B cell (primary cell): Measurements from ENCODE around the gene SLCO3A1. TPM values are rescaled to one million over a fixed set of nuclear protein-coding genes. Genes with fewer than 3 reads are reported as not detected.

Source experiments
- ATAC-seq: fragments of 200-7000 bp; cut with Tn5 transposase; one replicate; pipeline ENCODE4 v1.10.0; 2021; ENCODE audit warnings: low read depth, mild to moderate bottlenecking, moderate number of reproducible peaks, moderate library complexity
- CTCF ChIA-PET: fragments of 350-600 bp; sonication (Branson Sonifier 250); formaldehyde crosslinking; loops from one replicate; lab custom pipeline; 2021; ENCODE audit warnings: antibody characterized with exemption, inconsistent platforms; lab: Charles Lee
- POLR2A ChIA-PET: fragments of 350-600 bp; sonication (Branson Sonifier 250); formaldehyde crosslinking; loops from one replicate; lab custom pipeline; 2021; ENCODE audit warnings: antibody characterized with exemption; lab: Charles Lee
- DNase-seq: peaks from one replicate; pipeline ENCODE4 v3.0.0; 2013
- H2AFZ ChIP-seq: 2 replicates; pipeline ENCODE4 v1.6.1; 2012; ENCODE audit warnings: mild to moderate bottlenecking, low read depth, low read length; ENCODE audit not compliant: insufficient read depth, poor library complexity, severe bottlenecking
- H3K27ac ChIP-seq, 2 donors: 1 replicate in 1 of 2; 2 replicates in 1 of 2; pipeline ENCODE4 v1.5.1; 2012 to 2013; ENCODE audit warnings: low read length in 2 of 2, mild to moderate bottlenecking in 2 of 2, moderate library complexity in 1 of 2
- H3K27me3 ChIP-seq, 4 experiments: fragments of 200-600 bp in 1 of 4; sonication (generic) in 1 of 4; replicated peaks in 1 of 4; 1 replicate in 2 of 4; 2 replicates in 2 of 4; pipeline versions ENCODE4 v1.6.1 to v1.7.0; 2013 to 2016; ENCODE audit warnings: low read length in 3 of 4, mild to moderate bottlenecking in 2 of 4, mixed read lengths in 1 of 4, moderate library complexity in 1 of 4; ENCODE audit not compliant: insufficient read depth in 4 of 4, control insufficient read depth in 3 of 4; ENCODE audit errors: control extremely low read depth in 1 of 4
- H3K36me3 ChIP-seq, 2 experiments: replicated peaks in 1 of 2; 1 replicate in 1 of 2; 2 replicates in 1 of 2; pipeline versions ENCODE4 v1.6.1 to v1.7.1; 2013; ENCODE audit warnings: low read length in 1 of 2; ENCODE audit not compliant: insufficient read depth in 2 of 2, control insufficient read depth in 1 of 2; ENCODE audit errors: control extremely low read depth in 1 of 2, extremely low read depth in 1 of 2
- H3K4me1 ChIP-seq, 2 donors: fragments of 200-600 bp in 1 of 2; sonication (generic) in 1 of 2; 1 replicate in 1 of 2; 2 replicates in 1 of 2; pipeline versions ENCODE4 v1.5.1 to v1.6.1; 2013 to 2017; ENCODE audit warnings: low read length in 2 of 2; ENCODE audit not compliant: control insufficient read depth in 2 of 2, insufficient read depth in 2 of 2
- H3K4me2 ChIP-seq: replicated peaks from 2 replicates; pipeline ENCODE3; 2012; ENCODE audit warnings: mild to moderate bottlenecking, low read depth, low read length; ENCODE audit not compliant: poor library complexity, severe bottlenecking
- H3K4me3 ChIP-seq, 5 experiments: fragments of 200-600 bp in 1 of 5; sonication (generic) in 1 of 5; 1 replicate in 3 of 5; 2 replicates in 2 of 5; pipeline versions ENCODE4 v1.5.1 to v1.7.0; 2011 to 2016; ENCODE audit warnings: low read length in 4 of 5, mild to moderate bottlenecking in 4 of 5, low read depth in 2 of 5, control low read depth in 1 of 5, moderate library complexity in 1 of 5; ENCODE audit not compliant: insufficient read depth in 1 of 5; ENCODE audit errors: control extremely low read depth in 1 of 5, extremely low read depth in 1 of 5
- H3K79me2 ChIP-seq: fragments of 200-600 bp; sonication (generic); one replicate; pipeline ENCODE4 v1.6.0; 2016; ENCODE audit warnings: low read length; ENCODE audit not compliant: control insufficient read depth, insufficient read depth
- H3K9ac ChIP-seq: fragments of 200-600 bp; sonication (generic); 2 replicates; pipeline ENCODE4 v1.6.1; 2017; ENCODE audit warnings: mild to moderate bottlenecking, low read length, moderate library complexity
- H3K9me3 ChIP-seq, 3 donors: one replicate each; pipeline versions ENCODE4 v1.6.1 to v1.7.1; 2013; ENCODE audit warnings: low read length in 2 of 3; ENCODE audit not compliant: control insufficient read depth in 2 of 3, insufficient read depth in 1 of 3; ENCODE audit errors: control extremely low read depth in 1 of 3
- H4K20me1 ChIP-seq: 2 replicates; pipeline ENCODE4 v1.6.0; 2012; ENCODE audit warnings: mild to moderate bottlenecking, low read length; ENCODE audit not compliant: insufficient read depth, control insufficient read depth, poor library complexity, severe bottlenecking
- H3K27ac Mint-ChIP-seq: one replicate; pipeline ENCODE4 v1.8.0; 2021; ENCODE audit warnings: mixed read lengths
- H3K27me3 Mint-ChIP-seq: one replicate; pipeline ENCODE4 v1.8.0; 2021; ENCODE audit warnings: mixed read lengths
- H3K4me1 Mint-ChIP-seq: one replicate; pipeline ENCODE4 v1.8.0; 2021; ENCODE audit warnings: mixed read lengths
- H3K4me3 Mint-ChIP-seq: one replicate; pipeline ENCODE4 v1.8.0; 2021; ENCODE audit warnings: mixed read lengths
- H3K9me3 Mint-ChIP-seq: one replicate; pipeline ENCODE4 v1.8.0; 2022; ENCODE audit warnings: mixed read lengths; ENCODE audit not compliant: insufficient read depth
- CTCF ChIP-seq: fragments of 200-600 bp; IDR thresholded peaks from one replicate; pipeline ENCODE4 v1.8.0; 2022; ENCODE audit warnings: antibody characterized with exemption, mild to moderate bottlenecking
- EZH2 ChIP-seq: IDR thresholded peaks from 2 replicates; pipeline ENCODE4 v1.6.1; 2012; ENCODE audit warnings: borderline replicate concordance, low read depth, mild to moderate bottlenecking, moderate library complexity, low read length; ENCODE audit not compliant: insufficient read depth, poor library complexity, severe bottlenecking
- WGBS: methylation state at CpG from one replicate; pipeline ENCODE4 v1.1.5; 2013; ENCODE audit warnings: missing lambda C conversion rate; ENCODE audit not compliant: insufficient coverage; 5-methylcytosine and 5-hydroxymethylcytosine counted together
- intact Hi-C: fragments of 100-400 bp; cut with micrococcal nuclease; formaldehyde crosslinking; loops from one replicate; pipeline ENCODE4 v1.10.0; 2022
- polyA plus RNA-seq: library from polyadenylated mRNA; depleted of rRNA; stranded (reverse); fragments of >200 nt; gene quantifications from 2 replicates; pipeline ENCODE4 v1.2.3, GENCODE V29; 2012
- total RNA-seq, 2 donors: library from RNA; stranded (reverse); fragments of 120-200 nt in 1 of 2; gene quantifications; 1 replicate in 1 of 2; 2 replicates in 1 of 2; pipeline versions ENCODE4 v1.2.3 to v1.2.4, GENCODE V29; 2013 to 2022

The SLCO3A1 gene
- total and polyA plus RNA-seq, 2 donors (not counting 1 experiment from before 2014, with no cell fraction given): 0.99 to 2.3 TPM

- peaks cover 6% of the 10 kb centered on the region for H3K9me3 Mint-ChIP-seq
- no peak overlapping the region for H3K27ac Mint-ChIP-seq
- WGBS: 97% methylated on average over 3 of the region's 3 CpGs
- H3K79me2 ChIP-seq: no peaks in the 10 kb centered on the region
- ATAC-seq (no peak), DNase-seq (no peak)
- H2AFZ ChIP-seq: no peak overlapping the region
- no peaks in the 10 kb centered on the region for H3K4me1 Mint-ChIP-seq
- peaks cover 19% of the 10 kb centered on the region for H3K27me3 Mint-ChIP-seq
- no peak overlapping the region for H3K4me2 ChIP-seq
- intact Hi-C loops: no loop called here
- ChIA-PET CTCF (no interaction called here), POLR2A (no interaction called here)
- no peak for TF ChIP-seq EZH2
- no peak for TF ChIP-seq CTCF
- no peak overlapping the region for H3K4me3 ChIP-seq
- no peaks in the 10 kb centered on the region for H3K4me1 ChIP-seq
- no peak overlapping the region for H3K4me3 Mint-ChIP-seq
- H3K9me3 ChIP-seq: peaks cover 0 to 3% (median 1%) of the 10 kb centered on the region in 3 donors
- H4K20me1 ChIP-seq: no peaks in the 10 kb centered on the region
- H3K27me3 ChIP-seq: peaks cover 0 to 8% (median 0%) of the 10 kb centered on the region in 4 experiments
- H3K27ac ChIP-seq: no peak overlapping the region
- no peaks in the 10 kb centered on the region for H3K36me3 ChIP-seq
- H3K9ac ChIP-seq: no peak overlapping the region
Measured at GRCh38 chr15:91874171-91874570, 20.7 kb downstream of the SLCO3A1 start.

GRCh38 chr15:91874992-91875660 is 21.6 kb downstream of the SLCO3A1 start:
- no peak for DNase-seq
- Mint-ChIP-seq H3K4me1 (no peaks in the 10 kb centered on the region), H3K4me3 (no peak overlapping the region), H3K27me3 (peaks cover 16% of the 10 kb centered on the region), H3K27ac (no peak overlapping the region), H3K9me3 (peaks cover 6% of the 10 kb centered on the region)
- intact Hi-C loops: no loop called here
- TF ChIP-seq CTCF: no peak
- TF ChIP-seq EZH2: no peak
- Histone ChIP-seq H3K9me3 (peaks cover 0 to 3% (median 1%) of the 10 kb centered on the region in 3 donors), H3K4me1 (no peaks in the 10 kb centered on the region), H3K79me2 (no peaks in the 10 kb centered on the region), H3K36me3 (no peaks in the 10 kb centered on the region), H3K27me3 (peaks cover 0 to 6% (median 0%) of the 10 kb centered on the region in 4 experiments), H3K9ac (no peak overlapping the region), H3K4me2 (no peak overlapping the region), H3K27ac (no peak overlapping the region), H2AFZ (no peak overlapping the region), H4K20me1 (no peaks in the 10 kb centered on the region), H3K4me3 (no peak overlapping the region)
- ChIA-PET POLR2A (no interaction called here), CTCF (no interaction called here)
- no peak for ATAC-seq
- 93% methylated on average over 8 of the region's 9 CpGs for WGBS
